HepG2 (cell line): Measurements from ENCODE around the gene PDE3A. TPM values are rescaled to one million over a fixed set of nuclear protein-coding genes. Genes with fewer than 3 reads are reported as not detected.

Experiments
- ATAC-seq: fragments of 200-7000 bp; cut with Tn5 transposase; 3 replicates; pipeline ENCODE4 v1.9.1; 2020; ENCODE audit warnings: mild to moderate bottlenecking, moderate library complexity
- BruUV-seq: library from RNA; stranded (reverse); fragments of 400-500 nt; replicated peaks from 2 replicates; lab custom pipeline; 2021; lab: Mats Ljungman, UMichigan
- CTCF ChIA-PET: fragments of 300-600 bp; formaldehyde crosslinking; extraction: SDS; loops from one replicate; lab custom pipeline; 2021; ENCODE audit warnings: low total read pairs, inconsistent platforms, low intra/inter-chr PET ratio; lab: Yijun Ruan, JAX
- POLR2A ChIA-PET: fragments of 350-600 bp; sonication (Branson Sonifier 250); formaldehyde crosslinking; loops from one replicate; lab custom pipeline; 2020; ENCODE audit warnings: antibody characterized with exemption, inconsistent platforms; lab: Yijun Ruan, JAX
- DNase-seq: peaks from one replicate; pipeline ENCODE4 v3.0.0-alpha.2; 2015; ENCODE audit warnings: low spot score
- FAIRE-seq: peaks from 3 replicates; lab custom pipeline; 2011; peaks lifted over from hg19 to GRCh38; lab: Jason Lieb, UNC
- H2AFZ ChIP-seq: one replicate; pipeline ENCODE4 v1.6.1; 2011; ENCODE audit warnings: low read length, inconsistent platforms
- H3K27ac ChIP-seq: fragments of 300-600 bp; 3 replicates; pipeline ENCODE4 v1.8.0; 2011; ENCODE audit warnings: mixed run types, mild to moderate bottlenecking, mixed read lengths, low read length, inconsistent platforms; ENCODE audit not compliant: insufficient read depth; ENCODE audit errors: extremely low read length
- H3K27me3 ChIP-seq, 2 experiments: fragments of 200-600 bp in 1 of 2; 2 replicates in 1 of 2; 3 replicates in 1 of 2; pipeline versions ENCODE4 v1.6.0 to v1.8.0; 2011; ENCODE audit warnings: low read length in 2 of 2, mild to moderate bottlenecking in 2 of 2, moderate library complexity in 2 of 2, inconsistent platforms in 1 of 2; ENCODE audit not compliant: insufficient read depth in 2 of 2, control insufficient read depth in 1 of 2
- H3K36me3 ChIP-seq, 2 experiments: fragments of 200-600 bp in 1 of 2; replicated peaks in 1 of 2; 2 replicates in 1 of 2; 3 replicates in 1 of 2; pipeline versions ENCODE4 v1.5.1 to v1.8.0; 2011; ENCODE audit warnings: low read length in 2 of 2, inconsistent platforms in 1 of 2; ENCODE audit not compliant: insufficient read depth in 2 of 2, control insufficient read depth in 1 of 2
- H3K4me1 ChIP-seq: 2 replicates; pipeline ENCODE4 v1.5.1; 2012; ENCODE audit warnings: low read length, inconsistent platforms; ENCODE audit not compliant: insufficient read depth
- H3K4me2 ChIP-seq: 2 replicates; pipeline ENCODE4 v1.6.0; 2011; ENCODE audit warnings: low read depth, low read length, inconsistent platforms
- H3K4me3 ChIP-seq, 3 experiments: fragments of 200-600 bp in 1 of 3; sonication (generic), shearing (Covaris generic) in 1 of 3; replicated peaks in 1 of 3; 2 replicates each; pipeline ENCODE4 v1.5.1; 2011 to 2016; ENCODE audit warnings: low read length in 3 of 3, inconsistent platforms in 2 of 3, low read depth in 2 of 3, mild to moderate bottlenecking in 2 of 3, control low read depth in 1 of 3, mixed read lengths in 1 of 3; ENCODE audit not compliant: insufficient read depth in 1 of 3
- H3K79me2 ChIP-seq: one replicate; pipeline ENCODE4 v1.6.1; 2011; ENCODE audit warnings: low read length, inconsistent platforms; ENCODE audit not compliant: insufficient read depth
- H3K9ac ChIP-seq: 2 replicates; pipeline ENCODE4 v1.6.0; 2011; ENCODE audit warnings: mild to moderate bottlenecking, low read depth, low read length, inconsistent platforms; ENCODE audit not compliant: insufficient read depth
- H3K9me3 ChIP-seq: 2 replicates; pipeline ENCODE4 v1.5.1; 2012; ENCODE audit warnings: mild to moderate bottlenecking, low read length
- H4K20me1 ChIP-seq: 2 replicates; pipeline ENCODE4 v1.6.0; 2011; ENCODE audit warnings: inconsistent platforms, mild to moderate bottlenecking, low read length, moderate library complexity; ENCODE audit not compliant: insufficient read depth
- KDM2A ChIP-seq: sonication (generic); formaldehyde crosslinking; IDR thresholded peaks from 2 replicates; pipeline ENCODE4 v1.4.0; 2020; ENCODE audit warnings: low read depth, missing genetic modification reagents, borderline replicate concordance
- TOE1 ChIP-seq: sonication (generic); formaldehyde crosslinking; IDR thresholded peaks from 2 replicates; pipeline ENCODE4 v1.4.0; 2020; ENCODE audit warnings: mild to moderate bottlenecking, missing genetic modification reagents
- ZFP36L1 ChIP-seq: sonication (generic); formaldehyde crosslinking; IDR thresholded peaks from 2 replicates; pipeline ENCODE4 v1.8.0; 2022; ENCODE audit warnings: mild to moderate bottlenecking, missing genetic modification reagents, moderate library complexity
- ZNF121 ChIP-seq: sonication (generic); formaldehyde crosslinking; IDR thresholded peaks from 2 replicates; pipeline ENCODE4 v1.5.0; 2020; ENCODE audit warnings: mild to moderate bottlenecking, missing genetic modification reagents
- ZNF224 ChIP-seq: sonication (generic); formaldehyde crosslinking; IDR thresholded peaks from 2 replicates; pipeline ENCODE4 v1.5.0; 2020; ENCODE audit warnings: mild to moderate bottlenecking, missing genetic modification reagents
- WGBS: methylation state at CpG from one replicate; pipeline ENCODE4 v1.1.6; 2017; ENCODE audit warnings: low lambda C conversion rate; 5-methylcytosine and 5-hydroxymethylcytosine counted together
- in situ Hi-C: cut with HindIII; loops from 2 replicates; pipeline ENCODE4 v1.10.0; 2017; ENCODE audit warnings: low pct_unique_long_range_greater_than_20kb; ENCODE audit not compliant: extremely low pct_ligation_motif_present
- intact Hi-C: fragments of 100-400 bp; cut with micrococcal nuclease; formaldehyde crosslinking; loops from one replicate; pipeline ENCODE4 v1.10.0; 2022; ENCODE audit not compliant: unreplicated experiment
- polyA plus RNA-seq, 8 experiments: library from polyadenylated mRNA; depleted of rRNA in 3 of 8; stranded (reverse) in 7 of 8; unstranded in 1 of 8; fragments of >200 nt; fragmentation: Illumina TruSeq in 4 of 8; extraction: Trizol in 4 of 8; gene quantifications; 2 replicates each; pipeline versions ENCODE4 v1.2.1 to v1.2.3, GENCODE V29; 2011 to 2016; ENCODE audit warnings: low read depth in 4 of 8, missing spikeins in 1 of 8, mixed read lengths in 1 of 8; ENCODE audit not compliant: insufficient read depth in 1 of 8
- total RNA-seq, 5 experiments: library from RNA; depleted of rRNA; stranded (reverse); fragments of >200 nt; fragmentation: Illumina TruSeq; extraction: Trizol; gene quantifications; 2 replicates each; pipeline ENCODE4 v1.2.3, GENCODE V29; 2016; ENCODE audit warnings: low read depth in 1 of 5

Gene PDE3A
- total and polyA plus RNA-seq, 2 of the 13 experiments (the other 11 are each of a cell fraction or from before 2014, with no cell fraction given): 0.77 to 1.5 TPM

GRCh38 chr12:20392339-20392738 is 24.0 kb downstream of the PDE3A start:
- intact Hi-C loops (no loop called here), in situ Hi-C loops (no loop called here)
- ATAC-seq (no peak), FAIRE-seq (no peak), DNase-seq (no peak)
- no peak overlapping the region for H3K4me2 ChIP-seq
- no peak overlapping the region for H3K4me3 ChIP-seq
- POLR2A ChIA-PET: no interaction called here
- no peak overlapping the region for H2AFZ ChIP-seq
- H3K79me2 ChIP-seq: no peaks in the 10 kb centered on the region
- no peaks in the 10 kb centered on the region for H3K9me3 ChIP-seq
- BruUV-seq: no TSS peak
- H3K4me1 ChIP-seq: no peaks in the 10 kb centered on the region
- CTCF ChIA-PET: no interaction called here
- H4K20me1 ChIP-seq: no peaks in the 10 kb centered on the region
- no peak overlapping the region for H3K27ac ChIP-seq
- TF ChIP-seq KDM2A (no peak), ZFP36L1 (no peak)
- H3K36me3 ChIP-seq: no peaks in the 10 kb centered on the region
- H3K27me3 ChIP-seq: no peaks in the 10 kb centered on the region
- H3K9ac ChIP-seq: no peak overlapping the region

GRCh38 chr12:20393707-20394106 is 25.4 kb downstream of the PDE3A start:
- intact Hi-C loops (no loop called here), in situ Hi-C loops (no loop called here)
- Histone ChIP-seq H3K27ac (no peak overlapping the region), H4K20me1 (no peaks in the 10 kb centered on the region), H3K4me2 (no peak overlapping the region), H3K4me1 (no peaks in the 10 kb centered on the region), H3K36me3 (no peaks in the 10 kb centered on the region), H3K9ac (no peak overlapping the region), H3K4me3 (no peak overlapping the region), H3K9me3 (no peaks in the 10 kb centered on the region), H3K27me3 (no peaks in the 10 kb centered on the region), H3K79me2 (no peaks in the 10 kb centered on the region), H2AFZ (no peak overlapping the region)
- ChIA-PET POLR2A (no interaction called here), CTCF (no interaction called here)
- peak; percentile 42; the same call in 2 of the 3 replicates for ATAC-seq
- peak; percentile 1 for DNase-seq
- TF ChIP-seq ZNF224: no peak
- no peak for TF ChIP-seq ZNF121 (CRISPR knock-in tag)
- no peak for TF ChIP-seq TOE1 (CRISPR knock-in tag)
- WGBS: 8% methylated on average over 5 of the region's 5 CpGs
- no peak for FAIRE-seq
- BruUV-seq: no TSS peak
